IPS-NIHi7 (cell line): Measurements from ENCODE around the gene ANKRD13B.
"Not testable (repeated sequence)": the region's sequence is repeated elsewhere in the genome, so short reads cannot be mapped to it uniquely, and the experiment has no call there.

Experiments used
- DNase-seq: peaks from one replicate; pipeline ENCODE4 v3.0.0; 2012; ENCODE audit warnings: mixed read lengths; ENCODE audit errors: extremely low spot score

Gene ANKRD13B

DNA sequence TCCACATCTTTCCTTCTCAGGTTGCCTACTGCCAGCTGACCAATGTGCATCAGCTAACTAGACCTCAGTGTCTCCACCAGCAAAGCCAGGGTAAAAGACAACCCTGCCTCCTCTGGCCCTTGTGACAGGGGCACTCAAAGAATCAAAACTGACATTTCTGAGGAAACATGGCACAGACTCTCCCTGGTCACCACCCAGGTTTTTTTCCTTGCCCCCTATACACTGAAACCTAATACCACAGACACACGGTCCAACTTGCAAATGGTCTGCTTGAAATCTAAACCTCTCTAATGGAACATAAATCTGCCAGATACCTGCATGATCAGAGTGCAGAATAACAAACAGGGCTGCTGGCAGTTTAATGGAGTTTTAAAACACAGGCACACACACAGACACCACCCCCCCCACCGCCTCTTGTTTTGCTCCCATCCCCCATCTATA lies 49.3 kb downstream of the ANKRD13B start:
- no peak for DNase-seq

DNA sequence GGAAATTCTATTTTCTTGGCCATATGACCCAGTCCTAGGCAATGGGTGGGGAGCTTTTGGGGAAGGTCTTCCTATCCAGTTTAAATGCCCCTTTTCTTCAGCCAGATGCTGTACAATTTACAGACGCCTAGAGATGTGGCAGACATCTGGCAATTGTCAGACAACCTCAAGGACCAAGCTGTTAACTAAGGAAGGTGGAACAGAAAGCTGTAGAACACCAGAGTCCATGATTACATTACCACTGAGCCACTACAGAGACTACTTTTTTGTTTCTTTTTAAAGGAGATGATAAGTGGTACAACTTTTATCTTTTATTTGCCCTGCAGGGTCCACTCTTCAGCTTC lies 50.9 kb downstream of the ANKRD13B start:
- DNase-seq: no peak

DNA sequence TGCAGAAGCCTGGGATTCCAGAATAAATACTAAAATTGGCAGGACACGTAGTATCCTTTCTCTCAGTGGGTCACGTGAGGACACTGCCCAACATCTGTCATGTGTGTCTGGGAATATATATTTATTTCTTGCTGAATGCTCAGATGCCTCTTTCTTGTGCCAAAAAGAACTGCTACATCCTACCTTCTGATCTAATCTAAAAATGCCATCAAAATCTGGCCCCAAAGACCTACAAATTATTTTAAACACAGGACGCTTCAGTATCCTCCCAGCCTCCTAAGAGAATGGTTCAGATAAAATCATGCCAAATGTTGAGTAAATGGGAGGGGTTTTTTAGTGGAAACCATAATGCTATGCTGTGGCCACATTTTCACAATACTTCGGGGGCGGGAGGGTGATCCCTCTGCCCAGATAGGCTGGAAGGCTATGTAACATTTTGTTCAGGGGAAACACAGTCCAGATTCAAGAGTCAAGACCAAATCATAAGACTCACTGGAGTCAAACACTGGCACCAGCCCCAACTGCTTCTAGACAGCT lies 52.7 kb downstream of the ANKRD13B start:
- DNase-seq: no peak

DNA sequence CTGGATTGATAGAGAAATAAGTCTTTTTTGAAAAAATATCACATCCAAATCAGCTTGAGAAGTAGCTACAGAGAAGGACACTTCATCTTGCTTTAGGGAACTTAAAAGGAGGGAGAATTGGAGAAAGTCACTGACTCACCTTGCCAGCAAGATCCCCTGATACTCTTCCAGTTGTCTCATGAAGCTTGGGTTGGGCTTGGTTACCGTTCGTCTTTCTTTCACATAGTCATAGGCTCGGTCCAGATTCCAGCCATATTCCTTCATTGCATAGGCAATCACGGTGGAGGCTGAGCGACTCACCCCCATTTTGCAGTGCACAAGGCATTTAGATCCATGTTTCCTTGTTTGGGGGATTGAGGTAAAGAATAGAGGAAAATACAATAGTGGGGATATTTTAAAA lies 55.1 kb downstream of the ANKRD13B start:
- DNase-seq: no peak

DNA sequence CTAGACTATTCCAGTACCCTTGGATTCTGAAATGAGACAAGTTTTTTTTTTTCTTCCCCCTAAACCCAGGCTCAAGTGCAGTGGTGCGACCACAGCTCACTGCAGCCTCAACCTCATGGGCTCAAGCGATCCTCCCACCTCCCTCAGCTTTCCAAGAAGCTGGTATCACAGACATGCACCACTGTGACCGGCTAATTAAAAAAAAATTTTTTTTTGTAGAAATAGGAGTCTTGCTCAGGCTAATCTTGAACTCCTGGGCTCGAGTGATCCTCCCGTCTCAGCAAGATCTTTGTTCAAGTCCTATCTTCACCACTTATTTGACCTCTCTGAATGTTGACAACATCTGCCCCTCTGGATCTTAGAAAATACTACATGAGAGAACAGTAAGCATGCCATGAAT lies 56.4 kb downstream of the ANKRD13B start:
- no peak for DNase-seq

DNA sequence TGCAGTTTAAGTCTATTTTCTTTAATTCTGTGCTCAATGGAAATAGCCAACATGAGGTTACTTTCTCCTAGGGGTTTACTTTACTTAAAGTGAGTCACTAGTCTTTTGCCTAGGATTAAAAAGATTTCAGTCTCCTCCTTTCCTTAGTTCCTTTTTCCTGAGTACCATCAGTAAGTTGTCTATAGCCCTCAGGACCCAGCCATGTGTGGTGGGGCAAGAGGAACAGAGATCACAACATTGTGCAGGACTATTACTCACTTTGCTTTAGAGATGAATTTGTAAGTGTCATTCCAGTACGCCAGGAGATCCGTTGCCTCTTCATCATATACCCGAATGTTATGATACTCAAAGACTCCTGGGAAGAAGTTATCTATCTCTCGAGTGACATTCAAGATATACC lies 57.5 kb downstream of the ANKRD13B start:
- DNase-seq: no peak

DNA sequence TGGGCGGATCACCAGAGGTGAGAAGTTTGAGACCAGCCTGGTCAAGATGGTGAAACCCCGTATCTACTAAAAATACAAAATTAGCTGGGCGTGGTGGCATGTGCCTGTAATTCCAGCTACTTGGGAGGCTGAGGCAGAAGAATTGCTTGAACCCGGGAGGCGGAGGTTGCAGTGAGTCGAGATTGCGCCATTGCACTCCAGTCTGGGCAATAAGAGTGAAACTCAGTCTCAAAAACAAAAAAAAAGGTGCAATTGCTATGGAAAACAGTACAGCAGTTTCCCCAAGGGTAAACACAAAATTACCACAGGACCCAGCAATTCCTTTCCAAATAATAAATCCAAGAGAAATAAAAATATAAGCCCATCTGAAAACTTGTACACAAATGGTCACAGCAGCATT lies 59.0 kb downstream of the ANKRD13B start:
- DNase-seq: not testable (repeated sequence)

DNA sequence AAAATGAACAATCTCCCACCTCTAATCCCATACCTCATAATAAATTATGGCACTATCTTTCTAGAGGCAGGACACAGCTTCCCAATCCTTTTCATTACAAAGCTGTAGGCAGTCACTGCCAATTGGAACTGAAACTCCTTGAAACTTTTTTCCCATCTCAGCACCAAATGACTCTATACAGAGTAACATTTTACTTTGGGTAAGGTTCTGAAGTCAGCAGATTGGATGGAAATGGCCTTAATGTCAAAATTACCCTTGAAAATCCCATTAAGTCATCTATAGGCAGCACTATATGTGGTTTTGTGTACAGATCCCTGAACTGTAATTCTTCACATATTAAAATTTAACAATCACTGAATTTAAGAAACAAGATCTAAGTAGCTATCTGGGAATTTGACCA lies 60.0 kb downstream of the ANKRD13B start:
- no peak for DNase-seq

DNA sequence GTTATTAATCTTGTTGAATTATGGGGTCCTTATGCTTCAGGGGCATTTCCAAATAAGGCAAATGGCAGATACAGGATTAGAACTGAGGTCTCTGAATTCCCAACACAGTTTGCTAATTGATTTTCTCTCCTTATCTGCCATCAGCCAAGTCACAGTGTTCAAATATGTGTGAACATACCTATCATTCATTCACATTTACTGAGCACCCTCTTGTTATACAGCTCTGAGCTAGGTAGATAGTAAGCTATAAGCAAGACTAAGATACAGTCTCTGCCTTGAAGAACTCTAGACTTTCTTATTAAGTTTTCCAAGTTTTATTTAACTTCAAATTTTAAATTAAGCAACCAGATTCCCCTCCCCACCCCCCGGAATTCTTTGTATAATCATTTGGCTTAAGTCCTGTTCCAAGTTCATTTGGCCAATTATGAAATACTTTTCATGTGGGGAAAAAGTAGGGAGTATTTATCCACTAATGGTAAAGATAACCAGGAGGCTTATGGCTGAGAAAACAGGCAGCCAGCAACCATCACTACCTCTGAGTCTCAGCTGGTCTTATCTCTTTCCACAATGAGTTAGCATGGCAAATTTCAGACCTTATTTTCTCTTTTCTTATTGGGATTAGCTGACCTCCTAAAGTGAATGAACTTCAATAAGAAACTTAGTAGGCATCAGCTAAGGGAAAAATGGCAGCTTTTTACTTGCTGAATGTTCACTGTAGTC lies 61.2 kb downstream of the ANKRD13B start:
- no peak for DNase-seq

DNA sequence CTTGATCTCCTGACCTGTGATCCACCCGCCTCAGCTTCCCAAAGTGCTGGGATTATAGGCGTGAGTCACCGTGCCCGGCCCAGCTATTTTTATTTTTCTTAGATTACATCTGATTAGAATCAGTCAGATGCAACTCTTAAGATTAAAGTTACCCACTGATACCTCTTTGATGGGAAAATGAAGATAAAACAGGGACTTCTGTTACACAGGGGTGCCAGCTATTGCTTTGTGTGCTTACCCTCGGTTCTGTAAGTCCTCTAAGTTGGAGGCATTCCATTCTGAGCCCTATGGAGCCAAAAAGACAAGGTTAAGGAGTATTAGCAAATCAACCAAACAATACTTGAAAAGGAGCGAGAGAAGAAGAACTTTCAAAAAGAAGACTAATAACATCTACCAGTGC lies 62.4 kb downstream of the ANKRD13B start:
- DNase-seq: no peak

DNA sequence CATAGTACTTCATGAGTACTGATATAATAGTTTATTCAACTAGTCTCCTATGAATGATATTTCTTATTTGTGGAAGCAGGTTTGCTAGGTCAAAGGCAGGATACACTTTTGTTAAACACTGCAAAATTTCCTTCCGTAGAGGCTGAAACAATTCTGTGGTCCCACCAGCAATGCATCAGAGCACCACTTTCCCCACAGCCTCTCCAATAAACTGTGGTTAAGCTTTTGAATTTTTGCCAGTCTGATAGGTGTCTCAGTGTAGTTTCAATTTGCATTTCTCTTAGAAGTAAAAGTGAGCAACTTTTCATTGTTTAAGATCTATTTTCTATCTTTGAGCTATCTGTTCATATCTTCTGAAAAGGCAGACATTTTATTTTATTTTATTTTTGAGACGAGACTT lies 66.2 kb downstream of the ANKRD13B start:
- no peak for DNase-seq

DNA sequence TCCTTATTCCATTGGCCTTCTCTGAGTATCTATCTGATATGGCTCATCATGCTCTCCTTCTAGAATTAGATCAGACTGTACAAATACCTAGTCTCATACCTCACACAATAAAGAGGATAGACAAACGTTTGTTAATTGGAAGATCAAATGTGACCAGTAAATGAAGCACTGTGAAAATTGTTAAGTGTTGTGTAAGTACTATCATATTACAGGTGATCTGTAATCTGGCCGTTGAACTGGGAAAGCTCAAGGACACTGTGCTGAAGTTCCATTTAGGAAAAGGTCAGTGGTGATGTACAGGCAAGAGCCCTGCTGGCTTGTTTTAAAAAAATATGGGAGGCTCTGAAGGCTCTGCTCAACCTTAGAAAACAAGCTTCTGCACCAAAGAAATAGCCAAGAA lies 68.3 kb downstream of the ANKRD13B start:
- no peak for DNase-seq

DNA sequence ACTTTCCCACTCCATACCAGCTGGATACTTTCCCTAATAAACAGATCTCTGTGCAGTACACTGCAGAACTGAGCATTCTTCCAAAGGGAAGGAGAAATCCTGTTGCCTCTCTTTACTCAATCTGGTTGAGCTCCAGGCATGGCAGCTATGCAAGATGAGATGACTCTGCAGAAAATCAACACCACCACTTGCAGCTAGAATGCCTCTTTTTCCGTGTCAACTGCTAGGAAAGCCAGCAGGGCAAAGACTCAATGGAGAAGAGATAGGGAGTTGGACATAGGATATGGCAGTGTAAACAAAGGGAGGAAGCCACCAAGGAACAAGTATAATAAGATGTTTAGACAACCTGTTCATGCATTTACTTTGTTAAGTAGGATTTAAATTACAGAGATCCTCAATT lies 70.2 kb downstream of the ANKRD13B start:
- peak; percentile 33 for DNase-seq
